HG03280 (cell line): Measurements from ENCODE around the gene ZNHIT1.

Experiments
- ATAC-seq: cut with Tn5 transposase; IDR thresholded peaks from one replicate; pipeline ENCODE4 v1.9.1; 2021; ENCODE audit warnings: mild to moderate bottlenecking, moderate library complexity; ENCODE audit not compliant: unreplicated experiment

ZNHIT1 gene

DNA sequence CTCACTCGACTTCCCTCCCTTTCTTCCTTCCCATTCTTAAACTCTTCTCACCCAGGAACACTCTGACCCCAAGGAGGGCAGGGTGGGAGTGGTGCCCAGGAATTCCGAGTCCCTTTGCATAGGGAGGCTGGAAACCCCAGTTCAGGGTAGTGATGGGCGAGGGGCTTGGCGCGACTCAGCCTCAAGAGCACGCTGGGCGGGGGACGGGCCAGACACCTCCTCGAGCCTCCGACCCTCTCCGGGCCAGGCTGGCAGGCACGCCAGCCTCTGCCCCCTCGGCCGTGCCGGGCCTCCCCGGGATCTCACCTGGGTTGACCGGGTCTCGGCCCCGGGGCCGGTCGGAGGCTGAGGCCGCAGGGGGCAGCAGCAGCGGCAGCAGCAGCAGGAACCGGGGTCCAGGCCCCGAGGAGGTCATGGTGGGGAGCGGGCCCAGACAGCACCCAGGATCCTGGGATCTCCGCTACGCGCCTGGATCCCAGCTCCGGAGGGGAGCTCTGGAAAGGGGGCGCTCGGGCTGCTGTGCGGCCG lies 1.0 kb upstream of the ZNHIT1 start:
- ATAC-seq, result peak; percentile 17

DNA sequence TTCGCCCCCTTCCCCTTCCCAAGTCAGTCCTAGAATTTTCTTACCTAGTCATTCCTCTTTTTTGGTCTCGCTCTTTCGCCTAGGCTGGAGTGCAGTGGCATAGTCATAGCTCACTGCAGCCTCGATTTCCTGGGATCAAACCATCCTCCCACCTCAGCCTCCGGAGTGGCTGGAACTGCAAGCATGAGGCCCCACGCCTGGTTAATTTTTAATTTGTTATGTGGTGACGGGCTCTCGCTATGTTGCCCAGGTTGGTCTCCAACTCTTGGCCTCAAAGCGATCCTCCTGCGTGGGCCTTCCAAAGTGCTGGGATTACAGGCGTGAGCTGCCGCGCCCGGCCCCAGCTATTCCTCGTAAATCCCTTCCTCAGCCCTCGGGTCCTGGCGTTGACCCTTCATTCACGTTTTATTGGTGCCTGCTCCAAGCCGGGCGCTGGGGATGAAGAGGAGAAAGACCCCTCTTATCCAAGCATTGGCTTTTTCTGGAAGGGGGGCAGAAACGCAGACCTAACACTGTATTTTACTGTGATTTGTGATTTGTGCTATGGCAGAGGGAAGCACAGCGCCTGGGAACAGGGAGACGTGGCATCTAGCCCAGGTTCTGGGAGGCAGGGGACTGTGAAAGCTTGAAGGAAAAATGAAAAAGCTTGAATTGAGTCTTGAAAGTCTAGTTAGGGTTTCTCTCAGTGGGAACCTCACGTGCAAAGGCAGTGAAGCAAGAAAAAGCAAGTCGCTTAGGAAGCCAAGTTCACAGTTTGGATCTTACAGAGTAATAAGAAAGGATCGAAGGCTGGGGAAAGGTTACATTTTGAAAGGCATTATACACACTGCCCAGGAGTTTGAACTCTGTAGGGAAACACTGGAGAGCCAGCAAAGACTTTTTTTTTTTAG lies 516 bp downstream of the ZNHIT1 start:
- peak; percentile 24 for ATAC-seq

DNA sequence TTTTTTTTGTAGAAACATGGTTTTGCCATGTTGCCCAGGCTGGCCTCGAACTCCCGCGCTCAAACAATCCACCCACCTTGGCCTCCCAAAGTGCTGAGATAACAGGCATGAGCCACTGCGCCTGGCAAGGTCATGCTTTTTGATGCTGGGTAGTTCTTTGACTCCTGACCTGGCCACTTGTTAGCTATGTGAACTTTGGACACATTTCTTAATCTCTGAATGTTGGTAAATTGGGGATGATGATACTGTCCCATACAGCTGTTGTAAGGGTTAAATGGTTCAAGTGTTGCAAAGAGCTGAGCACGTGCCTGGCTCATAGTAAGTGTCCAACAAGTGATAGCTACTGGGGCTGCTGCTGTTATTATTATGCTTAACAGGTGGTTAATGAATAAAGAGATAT lies 2.3 kb downstream of the ZNHIT1 start:
- no peak for ATAC-seq

DNA sequence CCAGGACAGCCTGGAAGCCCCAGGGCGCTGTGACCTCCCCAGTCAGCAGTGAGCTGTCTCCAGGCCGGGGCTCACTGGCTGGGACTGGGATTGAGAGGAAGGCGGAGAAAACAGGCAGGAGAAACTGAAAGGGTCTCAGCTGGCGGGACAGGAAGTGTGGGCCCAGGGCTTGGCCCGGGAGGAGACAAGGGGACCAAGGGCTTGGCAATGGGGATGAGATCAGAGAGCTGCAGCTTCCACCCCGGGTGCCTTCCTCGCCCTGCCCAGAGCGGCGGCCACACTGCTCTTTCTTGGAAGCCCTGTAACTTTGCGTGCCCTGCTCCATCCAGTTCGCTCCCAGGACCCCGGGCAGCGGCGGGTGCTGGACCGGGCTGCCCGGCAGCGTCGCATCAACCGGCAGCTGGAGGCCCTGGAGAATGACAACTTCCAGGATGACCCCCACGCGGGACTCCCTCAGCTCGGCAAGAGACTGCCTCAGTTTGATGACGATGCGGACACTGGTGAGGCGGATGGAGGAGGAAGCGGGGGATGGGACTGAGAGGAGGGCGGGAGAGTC lies 4.4 kb downstream of the ZNHIT1 start:
- ATAC-seq, result no peak

DNA sequence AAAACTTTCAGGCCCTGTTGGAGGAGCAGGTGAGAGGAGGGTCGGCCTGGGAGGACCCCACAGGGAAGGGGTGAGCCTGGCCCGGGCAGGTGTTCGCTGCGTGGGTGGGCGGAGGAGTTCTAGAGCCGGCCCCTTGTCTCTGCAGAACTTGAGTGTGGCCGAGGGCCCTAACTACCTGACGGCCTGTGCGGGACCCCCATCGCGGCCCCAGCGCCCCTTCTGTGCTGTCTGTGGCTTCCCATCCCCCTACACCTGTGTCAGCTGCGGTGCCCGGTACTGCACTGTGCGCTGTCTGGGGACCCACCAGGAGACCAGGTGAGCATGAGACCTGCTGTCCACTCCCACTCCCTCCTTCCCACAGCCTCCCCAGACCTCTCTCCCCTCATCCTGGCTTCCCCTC lies 5.6 kb downstream of the ZNHIT1 start:
- ATAC-seq, result no peak

DNA sequence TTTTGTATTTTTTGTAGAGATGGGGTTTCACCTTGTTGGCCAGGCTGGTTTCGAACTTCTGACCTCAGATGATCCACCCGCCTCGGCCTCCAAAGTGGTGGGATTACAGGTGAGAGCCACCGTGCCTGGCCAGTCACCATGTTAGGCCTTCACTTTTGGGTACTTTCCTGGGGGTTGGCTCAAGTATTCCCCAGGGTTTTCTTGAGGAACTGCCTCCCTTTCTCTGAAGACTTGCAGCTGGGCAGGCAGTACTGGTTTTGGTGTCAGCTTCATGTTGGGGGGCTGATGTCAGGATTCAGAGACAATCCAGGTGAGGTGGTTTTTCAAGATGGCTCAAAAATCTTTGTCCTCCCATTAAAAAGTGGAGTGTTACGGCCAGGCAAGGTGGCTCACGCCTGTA lies 7.7 kb downstream of the ZNHIT1 start:
- ATAC-seq, result no peak

DNA sequence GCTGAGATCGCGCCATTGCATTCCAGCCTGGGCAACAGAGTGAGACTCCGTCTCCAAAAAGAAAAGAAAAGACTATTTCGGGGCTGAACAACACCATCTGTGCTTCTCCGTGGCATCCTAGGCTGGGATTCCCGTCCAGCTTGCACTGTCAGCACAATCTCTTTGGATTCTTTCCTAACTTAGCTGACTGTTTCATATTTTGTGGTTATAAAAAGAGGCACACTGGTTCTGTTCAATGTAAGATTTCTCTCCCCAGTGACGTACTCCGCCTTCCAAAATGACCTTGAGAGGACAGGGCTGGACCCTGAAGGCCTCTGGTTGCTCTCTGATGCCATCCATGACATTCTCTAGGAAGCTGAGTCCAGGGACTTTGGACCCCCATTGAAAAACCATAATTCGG lies 8.8 kb downstream of the ZNHIT1 start:
- ATAC-seq, result no peak

DNA sequence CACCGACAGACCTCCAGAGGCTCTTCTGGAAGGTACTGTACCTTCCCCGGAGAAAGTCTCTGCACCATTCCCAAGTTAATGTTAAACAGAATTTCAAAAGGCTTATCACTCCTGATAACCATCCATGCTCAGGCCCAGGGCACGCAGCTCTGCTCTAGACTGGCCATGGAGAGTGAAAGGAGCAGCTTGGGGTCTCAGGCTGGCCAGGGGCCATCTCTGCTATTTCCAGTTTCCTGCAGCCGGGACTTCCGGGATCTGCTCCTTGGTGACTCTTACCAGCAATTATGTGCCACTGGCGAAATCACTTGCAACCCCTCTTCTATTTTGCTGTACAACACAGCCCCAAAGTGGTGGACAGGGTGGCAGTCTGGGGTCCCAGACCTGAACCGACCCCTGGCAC lies 13.7 kb downstream of the ZNHIT1 start:
- no peak for ATAC-seq

DNA sequence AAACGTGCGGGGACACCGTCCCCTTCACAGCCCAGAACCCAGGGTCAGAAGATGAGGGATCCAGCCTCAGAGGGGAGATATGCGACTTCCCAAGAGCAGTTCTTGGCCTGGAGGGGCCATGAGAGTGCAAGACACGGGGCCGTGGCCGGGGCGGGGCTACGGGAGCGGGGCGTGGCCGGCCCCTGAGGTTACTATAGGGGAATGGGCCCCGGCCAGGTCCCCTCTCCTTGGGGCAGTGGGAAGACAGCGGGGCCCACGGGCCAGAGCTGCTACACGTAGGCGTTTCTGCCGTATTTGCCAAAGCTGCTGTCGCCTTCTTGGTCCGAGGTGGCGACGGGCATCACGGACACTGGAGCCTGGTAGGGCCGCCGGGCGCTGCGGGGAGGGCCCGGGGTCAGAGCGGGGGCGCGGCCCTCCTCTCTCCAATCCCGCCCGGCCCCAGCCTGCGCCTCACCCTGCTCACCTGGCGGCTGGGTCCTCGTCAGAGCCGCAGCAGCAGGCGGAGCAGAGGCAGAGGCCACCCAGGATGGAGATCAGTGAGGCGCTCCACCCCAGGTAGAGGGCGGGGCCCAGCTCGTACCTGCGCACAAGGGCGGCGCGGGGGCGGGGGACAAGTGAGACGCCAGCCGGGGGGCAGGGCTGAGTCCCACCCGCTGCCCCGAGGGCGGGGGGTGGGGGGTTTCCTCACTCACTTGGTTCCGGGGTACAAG lies 14.3 kb downstream of the ZNHIT1 start:
- ATAC-seq, result no peak

DNA sequence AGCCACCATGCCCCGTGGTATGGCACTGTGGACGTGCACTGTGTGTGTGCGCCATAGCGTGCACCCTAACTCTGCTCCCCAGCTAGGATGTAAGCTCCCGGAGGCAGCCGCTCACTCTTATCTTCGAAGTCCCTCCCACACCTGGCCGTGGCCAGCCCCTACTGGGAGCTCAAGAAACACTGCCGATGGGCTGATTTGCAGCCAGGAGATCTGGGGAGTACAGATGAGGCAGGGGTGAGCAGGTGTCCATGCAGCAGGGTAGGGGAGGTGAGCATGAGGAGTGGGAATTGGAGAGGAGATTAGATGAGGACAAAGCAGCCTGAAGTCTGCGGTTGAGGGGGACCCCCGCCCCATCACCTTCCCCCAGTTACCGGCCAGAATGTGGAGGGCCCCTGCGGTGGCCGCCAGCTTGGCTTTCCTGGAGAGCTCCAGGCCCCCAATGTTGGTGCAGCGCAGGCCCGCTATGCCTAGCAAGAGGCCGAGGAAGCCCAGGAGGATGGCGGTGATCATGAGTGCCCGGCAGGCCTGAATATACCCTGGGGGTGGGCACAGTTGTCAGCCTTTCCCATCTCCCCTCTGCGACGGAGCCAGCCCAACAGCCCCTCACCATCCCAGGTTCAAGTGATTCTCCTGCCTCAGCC lies 16.1 kb downstream of the ZNHIT1 start:
- no peak for ATAC-seq

DNA sequence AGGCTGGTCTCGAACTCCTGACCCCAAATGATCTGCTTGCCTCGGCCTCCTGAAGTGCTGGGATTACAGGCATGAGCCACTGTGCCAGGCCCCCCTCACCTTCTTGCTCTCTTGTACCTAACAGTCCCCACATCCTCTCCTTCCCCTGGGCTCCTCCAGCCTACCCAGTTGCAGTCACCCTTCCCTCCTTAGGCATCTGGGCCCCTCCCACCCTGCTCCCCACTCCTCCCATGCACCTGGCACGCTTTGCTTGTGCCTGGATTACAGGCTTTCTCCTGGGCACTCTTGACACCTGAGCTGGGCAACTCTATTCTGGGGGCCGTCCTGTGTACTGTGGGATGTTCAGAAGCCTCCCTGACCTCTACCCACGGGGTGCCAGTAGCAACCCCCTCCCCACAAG lies 16.7 kb downstream of the ZNHIT1 start:
- no peak for ATAC-seq

DNA sequence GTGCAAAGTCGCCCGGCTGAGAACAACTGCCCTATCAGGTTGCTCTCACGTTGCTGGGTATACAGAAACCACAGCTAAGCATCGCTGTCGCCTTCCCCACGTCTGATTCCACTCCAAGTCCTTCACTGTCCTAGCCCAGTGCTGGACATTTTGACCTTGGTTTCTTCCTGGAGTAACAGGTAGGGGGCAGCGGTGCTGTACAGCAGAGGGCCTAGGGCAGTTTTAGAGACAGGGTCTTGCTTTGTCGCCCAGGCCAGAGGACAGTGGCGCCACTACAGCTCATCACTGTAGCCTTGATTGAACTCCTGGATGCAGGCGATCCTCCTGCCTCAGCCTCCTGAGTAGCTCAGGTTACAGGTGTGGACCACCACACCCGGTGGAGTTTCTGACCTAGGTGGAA lies 17.1 kb downstream of the ZNHIT1 start:
- no peak for ATAC-seq

DNA sequence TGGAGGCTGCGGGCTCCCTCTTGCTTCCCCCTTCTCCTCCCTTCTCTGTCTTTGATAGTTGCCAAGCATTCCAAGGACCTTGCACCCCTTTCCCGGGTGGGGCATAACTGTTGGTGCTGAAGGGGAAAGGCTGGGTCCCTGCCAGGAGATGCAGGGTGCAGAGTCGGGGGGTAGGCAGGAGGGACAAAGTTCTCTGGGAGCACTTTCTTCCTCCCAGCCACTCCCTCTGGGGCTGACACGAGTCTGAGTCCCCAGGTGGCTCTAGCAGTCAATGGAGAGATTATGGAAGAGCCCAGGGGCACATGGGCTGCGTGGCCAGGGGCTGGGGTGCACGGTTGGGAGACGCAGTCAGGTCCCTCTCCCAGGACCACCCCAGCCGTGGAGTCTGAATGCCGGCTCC lies 17.6 kb downstream of the ZNHIT1 start:
- no peak for ATAC-seq

DNA sequence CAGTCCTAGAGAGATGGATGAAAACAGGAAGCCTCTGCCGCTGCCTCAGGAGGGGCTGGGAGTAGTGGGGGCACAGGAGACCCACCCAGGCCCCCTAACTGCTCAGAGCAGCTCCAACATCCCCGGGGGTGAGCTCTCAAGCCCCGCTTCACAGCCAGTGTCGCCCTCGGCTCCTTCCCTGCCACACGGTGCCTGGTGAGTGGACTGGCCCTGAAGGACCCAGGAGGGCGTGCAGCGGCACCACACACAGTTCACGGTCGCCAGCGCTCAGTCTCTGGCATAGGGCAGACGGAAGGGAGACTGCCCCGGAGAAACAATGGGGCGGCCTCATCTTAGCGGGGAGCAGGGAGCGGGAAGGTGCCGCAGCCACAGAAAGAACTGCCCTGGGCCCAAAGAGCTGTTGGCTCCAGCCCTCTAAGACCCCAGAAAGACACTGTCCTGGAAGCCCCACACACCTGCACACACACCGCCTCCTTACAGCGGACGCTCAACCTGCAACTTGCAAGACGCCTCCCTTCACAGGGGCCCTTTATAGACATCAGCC lies 18.4 kb downstream of the ZNHIT1 start:
- ATAC-seq, result no peak

DNA sequence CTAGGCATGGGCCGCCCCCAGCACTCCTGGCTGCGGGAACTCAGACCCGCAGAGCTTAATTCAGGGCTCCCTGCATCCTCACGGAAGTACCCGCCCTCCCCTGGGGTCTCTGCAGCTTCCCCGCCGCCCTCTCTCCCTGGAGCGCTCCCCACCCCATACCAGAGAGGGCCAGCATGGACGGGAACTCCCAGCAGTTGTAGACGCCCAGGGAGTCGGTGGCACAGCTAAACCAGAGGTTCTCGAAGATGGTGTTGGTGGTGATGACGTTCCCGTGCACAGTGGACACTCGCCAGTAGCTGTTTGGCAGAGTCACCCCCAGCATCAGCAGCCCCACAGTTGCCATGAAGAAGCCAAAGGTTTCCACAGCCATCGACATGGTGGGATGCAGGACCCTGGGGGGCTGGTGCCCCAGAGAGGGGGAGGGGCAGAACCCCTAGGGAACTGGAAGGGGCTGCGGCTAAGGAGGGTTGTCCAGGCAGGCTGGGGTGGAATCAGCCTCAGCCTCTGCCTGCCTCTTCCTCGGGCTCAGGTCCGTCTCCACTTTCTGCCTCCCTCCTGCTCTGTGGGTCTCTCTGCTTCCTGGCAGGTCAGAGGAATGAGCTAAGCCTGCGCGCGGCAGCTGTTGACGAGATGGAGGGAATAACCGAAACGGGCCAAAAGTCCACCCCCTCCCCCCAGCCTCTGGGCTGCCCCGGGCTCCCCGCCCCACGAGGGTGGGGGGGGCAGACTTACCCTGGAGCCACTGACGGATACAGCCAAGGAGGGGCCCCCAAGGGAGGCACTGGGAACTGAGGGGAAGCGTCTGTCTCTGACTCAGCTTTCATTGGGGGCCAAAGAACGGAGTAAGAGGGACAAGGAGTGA lies 19.5 kb downstream of the ZNHIT1 start, which contains the start of gene CLDN15:
CLDN15 (minus strand) TSS at position 597 of the 862 bp plus-strand sequence; CDS start at position 376, 221 bp downstream.
- no peak for ATAC-seq

DNA sequence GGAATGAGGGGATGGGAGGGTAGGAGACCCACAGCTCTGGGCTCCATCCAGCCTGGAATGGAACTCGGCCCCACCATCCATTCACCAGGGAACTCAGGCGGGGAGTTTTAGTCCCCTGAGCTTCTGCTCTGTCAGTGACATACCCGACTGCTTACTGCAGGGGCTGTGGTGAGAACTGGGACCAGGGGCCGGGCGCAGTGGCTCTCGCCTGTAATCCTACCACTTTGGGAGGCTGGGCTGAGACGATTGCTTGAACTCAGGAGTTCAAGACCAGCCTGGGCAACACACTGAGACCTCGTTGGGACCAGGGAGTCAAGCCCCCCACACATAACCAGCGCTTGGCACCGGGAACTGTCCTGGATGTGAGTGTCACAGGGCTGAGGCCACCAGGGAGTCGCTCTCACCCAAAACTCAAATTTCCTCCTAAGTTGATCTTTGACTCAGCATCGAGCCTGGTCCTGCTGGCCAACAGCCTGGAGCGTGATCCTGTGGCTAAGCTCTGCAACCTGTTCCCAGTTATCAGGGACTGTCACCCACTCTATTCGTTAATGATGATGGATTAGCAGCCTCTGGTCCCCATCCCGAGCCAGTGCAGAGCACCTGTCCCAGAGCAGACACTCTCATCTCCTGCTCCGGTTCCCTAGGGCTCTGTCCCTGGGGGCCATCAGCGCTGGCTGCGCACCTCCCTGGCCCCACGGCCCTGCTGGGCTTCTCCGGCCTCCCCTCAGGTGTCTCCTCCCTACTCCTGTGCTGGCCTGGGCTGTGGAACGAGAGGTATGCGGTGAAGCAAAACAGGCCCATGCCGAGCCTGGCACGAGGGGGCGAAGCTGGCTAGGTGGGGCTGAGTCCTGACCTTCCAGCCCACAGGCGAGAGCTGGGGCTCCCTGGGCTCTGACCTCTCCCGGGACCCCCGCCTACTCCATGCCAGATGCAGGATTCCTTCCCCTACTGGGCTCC lies 20.5 kb downstream of the ZNHIT1 start:
- no peak for ATAC-seq

DNA sequence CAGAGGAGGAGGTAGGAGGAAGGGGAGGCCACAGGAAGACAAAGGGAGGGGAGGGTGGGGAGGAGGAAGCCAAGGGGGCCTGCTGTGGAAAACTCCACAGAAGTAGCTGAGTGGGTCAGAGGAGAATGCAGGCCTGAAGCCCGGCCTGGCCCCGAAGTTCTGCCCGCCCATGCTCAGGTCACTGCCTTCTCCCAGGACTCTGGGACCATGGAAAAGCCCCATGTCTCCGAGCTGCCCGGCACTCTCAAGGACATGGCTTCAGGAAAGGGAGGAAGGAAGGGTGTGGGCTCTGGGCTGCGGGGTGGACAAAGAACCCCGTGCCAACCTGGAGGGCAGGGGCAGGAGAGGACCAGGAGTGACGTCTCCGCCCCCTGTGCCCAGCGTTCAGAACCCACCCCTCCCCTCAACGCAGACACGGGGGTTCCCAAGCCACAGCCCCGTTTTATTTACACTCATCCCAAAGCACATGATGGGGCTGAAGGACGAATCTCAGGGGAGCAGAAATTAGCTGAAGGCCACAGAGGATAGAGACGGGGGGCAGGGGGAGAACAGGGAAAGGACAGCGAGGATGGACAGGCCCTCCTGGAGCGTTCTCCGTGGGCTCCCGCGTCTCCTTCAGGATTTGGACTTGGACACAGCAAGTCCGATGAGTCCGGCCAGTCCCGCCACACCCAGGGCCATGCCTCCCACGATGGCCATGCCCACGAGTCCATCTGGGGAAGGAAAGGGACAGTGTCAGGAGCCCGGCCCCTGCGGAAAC lies 21.4 kb downstream of the ZNHIT1 start:
- no peak for ATAC-seq

DNA sequence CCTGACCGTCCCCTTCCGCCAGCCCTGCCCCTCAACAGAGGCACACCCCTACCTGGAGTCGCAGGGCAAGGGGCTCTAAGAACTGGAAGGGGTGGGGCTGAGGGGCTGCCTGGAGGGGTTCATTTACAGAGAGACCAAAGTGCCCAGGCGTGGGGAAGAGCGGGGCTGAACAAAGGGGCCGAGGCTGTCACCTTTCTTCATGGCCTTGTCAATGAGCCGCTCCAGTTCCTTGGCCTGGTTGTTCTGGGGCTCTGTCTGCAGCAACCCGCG lies 21.9 kb downstream of the ZNHIT1 start:
- no peak for ATAC-seq
